Measurements from ENCODE around the gene JAML. TPM values are rescaled to one million over a fixed set of nuclear protein-coding genes. Genes with fewer than 3 reads are reported as not detected.
A peak's percentile ranks its signal among the peaks of the same experiment; 100 is the strongest.

JAML gene
- total RNA-seq, 3 donors from 2014 or later: 7.5 to 15.0 (median 7.7) TPM

- intact Hi-C loops (cut with DNase I, micrococcal nuclease): no loop called here
- no peaks in the 10 kb centered on the region for H3K9me3 ChIP-seq
- ATAC-seq (no peak), DNase-seq (no peak)
- H3K4me3 ChIP-seq: no peak overlapping the region
- no peaks in the 10 kb centered on the region for H3K36me3 ChIP-seq (ENCODE audit: low read depth)
- peaks cover 4% of the 10 kb centered on the region for H3K4me1 ChIP-seq (ENCODE audit: low read depth)
- no peak for TF ChIP-seq CTCF (IDR thresholded peaks at IDR 0.05)
Measured at GRCh38 chr11:118146554-118146953, 78.3 kb downstream of the JAML start.

DNA sequence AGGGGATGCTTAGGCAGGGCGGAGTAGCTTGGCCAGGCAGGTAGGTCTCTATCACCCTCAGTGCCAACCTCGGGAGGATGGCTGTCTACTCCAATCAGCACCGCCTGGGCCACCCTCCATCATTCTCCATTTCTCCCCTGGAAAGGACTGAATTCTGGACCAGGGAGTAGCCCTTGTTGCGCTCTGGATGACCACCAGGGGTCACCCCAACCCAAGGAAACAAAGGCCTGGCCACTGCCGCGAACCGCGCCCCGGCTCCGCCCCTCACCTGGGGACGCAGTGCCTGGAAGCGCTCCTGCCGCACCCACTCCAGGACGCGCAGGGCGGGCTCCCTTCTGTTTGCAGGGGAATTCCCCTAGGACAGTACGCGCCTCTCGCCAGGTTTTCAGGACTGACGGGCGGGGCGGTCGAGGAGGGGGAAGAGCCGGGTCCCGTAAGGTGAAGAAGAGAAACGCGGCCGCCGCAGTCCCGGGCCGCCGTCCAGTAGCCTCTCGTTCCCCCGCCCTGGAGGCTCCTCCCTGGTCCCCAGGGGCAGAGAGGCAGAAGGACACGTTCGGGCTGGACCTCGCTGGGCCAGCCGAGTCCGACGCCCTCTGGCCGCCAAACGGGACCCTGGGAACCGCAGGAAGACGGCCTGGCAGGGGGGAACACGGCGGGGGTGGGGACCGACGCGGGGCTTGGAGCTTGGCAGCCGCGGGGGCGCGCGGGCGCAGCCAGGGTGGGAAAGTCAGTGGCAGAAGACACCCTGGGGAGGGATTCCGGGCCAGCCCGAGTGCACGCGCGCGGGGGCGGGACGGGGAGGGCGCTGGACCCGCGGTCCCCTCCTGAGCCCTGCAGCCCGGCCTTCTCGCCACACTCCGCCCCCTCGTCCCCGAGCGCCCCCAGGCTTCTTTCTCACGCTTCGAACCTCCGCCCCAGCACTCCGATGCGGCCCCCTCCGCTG, 79.3 kb downstream of the JAML start:
- Histone ChIP-seq H3K9me3 (no peaks in the 10 kb centered on the region), H3K4me3 (no peak overlapping the region), H3K36me3 (ENCODE audit: low read depth) (no peaks in the 10 kb centered on the region), H3K4me1 (ENCODE audit: low read depth) (peaks cover 4% of the 10 kb centered on the region)
- intact Hi-C loops (cut with DNase I, micrococcal nuclease): no loop called here
- ATAC-seq (peak; percentile 99), DNase-seq (peak; percentile 94 to 96 (median 96))
- peak; percentile 74 for TF ChIP-seq CTCF (IDR thresholded peaks at IDR 0.05)

DNA sequence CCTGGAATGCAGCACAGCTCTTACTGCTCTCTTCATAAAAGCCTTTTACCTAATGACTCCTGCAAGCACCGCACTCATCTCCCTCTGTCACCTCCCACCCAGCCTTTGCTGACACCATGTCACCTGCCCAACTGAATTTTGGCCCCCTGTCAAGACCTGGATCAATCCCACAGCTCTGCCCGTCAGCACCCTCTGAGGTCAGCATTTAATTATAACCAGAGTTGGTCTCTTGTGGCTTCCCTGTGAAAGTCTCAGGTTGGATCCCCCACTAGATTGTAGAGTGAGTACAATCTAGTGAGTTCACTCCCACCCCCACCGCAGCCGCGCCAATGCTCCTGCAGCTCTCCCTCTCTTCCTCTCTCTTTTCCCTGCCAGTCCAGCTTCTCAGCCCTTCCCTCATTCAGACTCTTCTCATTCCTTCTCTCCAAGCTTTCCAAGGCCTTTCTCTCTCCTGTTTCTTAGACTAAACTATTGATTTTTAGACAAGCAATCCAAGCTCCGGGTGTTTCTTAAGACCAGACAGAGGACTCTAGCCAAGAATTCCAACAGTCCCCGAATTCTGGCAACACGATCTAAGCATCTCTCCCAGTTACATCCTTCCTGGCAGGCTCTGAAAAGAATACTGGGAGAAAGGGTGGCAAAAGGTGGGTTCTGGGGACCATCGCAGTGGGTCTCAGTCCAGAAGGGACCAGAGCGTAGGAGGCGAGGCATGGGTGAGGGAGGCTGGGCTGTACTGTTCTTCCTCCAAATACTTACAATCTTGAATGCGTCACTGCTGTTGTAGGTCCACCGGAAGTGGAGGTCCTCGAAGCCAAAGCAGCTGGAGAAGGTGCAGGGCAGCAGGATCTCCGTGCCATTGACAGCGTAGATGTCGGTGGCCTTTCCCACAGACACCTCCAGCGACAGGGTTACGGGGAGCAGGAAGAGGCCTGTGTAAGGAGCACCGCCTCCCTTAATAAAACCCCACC, 80.2 kb downstream of the JAML start:
- no peak overlapping the region for H3K4me3 ChIP-seq
- peaks cover 4% of the 10 kb centered on the region for H3K4me1 ChIP-seq (ENCODE audit: low read depth)
- intact Hi-C loops (cut with DNase I, micrococcal nuclease): no loop called here
- DNase-seq (no peak), ATAC-seq (no peak)
- H3K9me3 ChIP-seq: no peaks in the 10 kb centered on the region
- TF ChIP-seq CTCF (IDR thresholded peaks at IDR 0.05): no peak
- H3K36me3 ChIP-seq (ENCODE audit: low read depth): no peaks in the 10 kb centered on the region

Other genes starting within 250 kb of the JAML start
- gene IL10RA, start 238.6 kb downstream of the JAML start, total RNA-seq: 10 to 100 TPM in 2 of 3 donors, 1 to 10 TPM in 1; 9.3 to 25.9 (median 12.5) TPM
- gene TMPRSS4, start 147.9 kb downstream of the JAML start, total RNA-seq: 100 to 1,000 TPM; 159 to 648 (median 243) TPM
- not detected for gene SMIM35, start 138.0 kb downstream of the JAML start, total RNA-seq
- 1 to 10 TPM; 1.0 to 2.6 (median 1.2) TPM for gene SCN4B, start 72.2 kb downstream of the JAML start, total RNA-seq
- gene SCN2B, start 48.4 kb downstream of the JAML start, total RNA-seq: 1 to 10 TPM in 1 of 3 donors, under 1 TPM in 2; 0.23 to 3.7 (median 0.34) TPM
- gene MPZL3, start 27.4 kb upstream of the JAML start, total RNA-seq: 10 to 100 TPM in 1 of 3 donors, 1 to 10 TPM in 2; 4.9 to 19.6 (median 9.0) TPM
- 10 to 100 TPM; 34.4 to 83.1 (median 72.4) TPM for gene MPZL2, start 39.3 kb upstream of the JAML start, total RNA-seq
- gene CD3E, start 79.7 kb upstream of the JAML start, total RNA-seq: 1 to 10 TPM; 6.3 to 9.7 (median 9.7) TPM
- 1 to 10 TPM; 4.9 to 8.1 (median 7.7) TPM for gene CD3D, start 117.7 kb upstream of the JAML start, total RNA-seq
- gene CD3G, start 119.3 kb upstream of the JAML start, total RNA-seq: 1 to 10 TPM; 2.8 to 5.1 (median 4.2) TPM
- gene UBE4A, start 134.6 kb upstream of the JAML start, total RNA-seq: 10 to 100 TPM; 42.3 to 50.1 (median 46.1) TPM
- gene ATP5MG, start 176.6 kb upstream of the JAML start, total RNA-seq: 100 to 1,000 TPM; 224 to 287 (median 262) TPM
- gene KMT2A, start 211.5 kb upstream of the JAML start, total RNA-seq: 10 to 100 TPM; 49.0 to 89.3 (median 51.4) TPM